Mesodermal cell (in vitro differentiated cells): ENCODE measurements around the gene SERPINA1.

ENCODE experiments used
- H3K27ac ChIP-seq: 2 replicates; pipeline ENCODE4 v1.7.0; 2013; ENCODE audit warnings: mild to moderate bottlenecking, low read depth, low read length, moderate library complexity; ENCODE audit not compliant: severe bottlenecking
- H3K36me3 ChIP-seq: 2 replicates; pipeline ENCODE4 v1.7.1; 2013; ENCODE audit warnings: mild to moderate bottlenecking, low read length, moderate library complexity; ENCODE audit not compliant: control insufficient read depth, insufficient read depth
- H3K4me1 ChIP-seq: one replicate; pipeline ENCODE4 v1.7.1; 2013; ENCODE audit warnings: mild to moderate bottlenecking, low read length; ENCODE audit not compliant: insufficient read depth, control insufficient read depth, poor library complexity, severe bottlenecking
- H3K4me3 ChIP-seq: 2 replicates; pipeline ENCODE4 v1.7.0; 2013; ENCODE audit warnings: low read length, control low read depth, mild to moderate bottlenecking; ENCODE audit not compliant: insufficient read depth, poor library complexity, severe bottlenecking; ENCODE audit errors: extremely low read depth
- H3K9me3 ChIP-seq: 2 replicates; pipeline ENCODE4 v1.7.1; 2013; ENCODE audit warnings: mild to moderate bottlenecking, low read length, moderate library complexity; ENCODE audit not compliant: control insufficient read depth
- WGBS, 2 experiments: methylation state at CpG; one replicate each; pipeline ENCODE4 v1.1.5; 2013; ENCODE audit warnings: missing lambda C conversion rate in 2 of 2; ENCODE audit not compliant: insufficient coverage in 2 of 2; 5-methylcytosine and 5-hydroxymethylcytosine counted together

Gene SERPINA1

DNA sequence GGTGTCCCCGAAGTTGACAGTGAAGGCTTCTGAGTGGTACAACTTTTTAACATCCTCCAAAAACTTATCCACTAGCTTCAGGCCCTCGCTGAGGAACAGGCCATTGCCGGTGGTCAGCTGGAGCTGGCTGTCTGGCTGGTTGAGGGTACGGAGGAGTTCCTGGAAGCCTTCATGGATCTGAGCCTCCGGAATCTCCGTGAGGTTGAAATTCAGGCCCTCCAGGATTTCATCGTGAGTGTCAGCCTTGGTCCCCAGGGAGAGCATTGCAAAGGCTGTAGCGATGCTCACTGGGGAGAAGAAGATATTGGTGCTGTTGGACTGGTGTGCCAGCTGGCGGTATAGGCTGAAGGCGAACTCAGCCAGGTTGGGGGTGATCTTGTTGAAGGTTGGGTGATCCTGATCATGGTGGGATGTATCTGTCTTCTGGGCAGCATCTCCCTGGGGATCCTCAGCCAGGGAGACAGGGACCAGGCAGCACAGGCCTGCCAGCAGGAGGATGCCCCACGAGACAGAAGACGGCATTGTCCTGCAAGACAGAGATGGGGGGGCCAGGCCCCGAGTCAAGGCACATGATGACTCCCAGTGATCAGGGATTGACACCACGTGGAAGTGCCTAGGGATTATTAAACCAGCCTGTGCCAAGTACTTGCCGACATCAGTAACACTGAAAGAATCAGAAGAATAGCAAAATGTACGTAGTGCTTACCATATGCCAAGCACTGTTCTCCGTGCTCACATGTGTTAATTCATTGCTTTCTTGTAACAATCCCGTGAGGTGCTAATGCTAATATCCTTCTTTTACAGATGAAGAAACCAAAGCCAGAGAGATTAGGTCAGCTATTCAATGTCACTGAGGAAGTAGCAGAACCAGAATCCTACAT, 5.4 kb downstream of the SERPINA1 start:
- WGBS, 2 experiments = 78 to 82% methylated on average over 16 of the region's 18 CpGs
- no peaks in the 10 kb centered on the region for H3K36me3 ChIP-seq
- no peak overlapping the region for H3K27ac ChIP-seq
- no peak overlapping the region for H3K4me3 ChIP-seq
- H3K4me1 ChIP-seq = no peaks in the 10 kb centered on the region
- no peaks in the 10 kb centered on the region for H3K9me3 ChIP-seq

DNA sequence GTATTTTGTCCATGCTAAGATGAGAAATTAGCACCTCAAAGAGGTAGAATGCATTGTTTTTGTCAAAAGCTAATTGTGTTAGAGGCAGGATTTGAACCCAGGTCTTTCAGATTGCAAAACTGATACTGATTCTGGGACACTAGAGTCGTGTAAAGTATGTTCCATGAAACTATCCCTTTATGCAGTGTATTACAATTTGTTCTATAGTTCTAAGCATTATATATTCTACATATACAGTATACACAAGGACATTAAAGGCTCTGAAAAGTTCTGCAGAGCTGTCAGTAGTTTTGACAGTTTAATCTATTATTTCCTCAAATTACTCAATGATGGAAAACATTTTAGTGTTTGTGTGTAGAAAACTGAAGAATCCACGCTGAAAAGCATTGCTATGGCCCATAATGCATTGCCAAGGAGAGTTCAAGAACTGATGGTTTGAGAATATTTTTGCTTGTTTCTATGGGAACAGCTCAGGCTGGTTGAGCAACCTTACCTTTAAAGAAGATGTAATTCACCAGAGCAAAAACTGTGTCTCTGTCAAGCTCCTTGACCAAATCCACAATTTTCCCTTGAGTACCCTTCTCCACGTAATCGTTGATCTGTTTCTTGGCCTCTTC, 6.2 kb downstream of the SERPINA1 start:
- Histone ChIP-seq H3K4me1 (no peaks in the 10 kb centered on the region), H3K36me3 (no peaks in the 10 kb centered on the region), H3K27ac (no peak overlapping the region), H3K9me3 (no peaks in the 10 kb centered on the region), H3K4me3 (no peak overlapping the region)
- WGBS, 2 experiments = 83 to 100% methylated on average over 2 to 3 of the region's 4 CpGs

DNA sequence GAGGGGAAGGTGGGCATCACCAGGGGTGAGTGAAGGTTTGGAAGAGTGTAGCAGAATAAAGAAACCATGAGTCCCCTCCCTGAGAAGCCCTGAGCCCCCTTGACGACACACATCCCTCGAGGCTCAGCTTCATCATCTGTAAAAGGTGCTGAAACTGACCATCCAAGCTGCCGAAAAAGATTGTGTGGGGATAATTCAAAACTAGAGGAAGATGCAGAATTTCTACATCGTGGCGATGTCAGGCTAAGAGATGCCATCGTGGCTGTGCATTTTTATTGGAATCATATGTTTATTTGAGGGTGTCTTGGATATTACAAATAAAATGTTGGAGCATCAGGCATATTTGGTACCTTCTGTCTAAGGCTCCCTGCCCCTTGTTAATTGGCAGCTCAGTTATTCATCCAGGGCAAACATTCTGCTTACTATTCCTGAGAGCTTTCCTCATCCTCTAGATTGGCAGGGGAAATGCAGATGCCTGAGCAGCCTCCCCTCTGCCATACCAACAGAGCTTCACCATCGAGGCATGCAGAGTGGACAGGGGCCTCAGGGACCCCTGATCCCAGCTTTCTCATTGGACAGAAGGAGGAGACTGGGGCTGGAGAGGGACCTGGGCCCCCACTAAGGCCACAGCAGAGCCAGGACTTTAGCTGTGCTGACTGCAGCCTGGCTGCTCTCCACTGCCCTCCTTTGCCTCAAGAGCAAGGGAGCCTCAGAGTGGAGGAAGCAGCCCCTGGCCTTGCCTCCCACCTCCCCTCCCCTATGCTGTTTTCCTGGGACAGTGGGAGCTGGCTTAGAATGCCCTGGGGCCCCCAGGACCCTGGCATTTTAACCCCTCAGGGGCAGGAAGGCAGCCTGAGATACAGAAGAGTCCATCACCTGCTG, 7.0 kb downstream of the SERPINA1 start:
- H3K27ac ChIP-seq = no peak overlapping the region

DNA sequence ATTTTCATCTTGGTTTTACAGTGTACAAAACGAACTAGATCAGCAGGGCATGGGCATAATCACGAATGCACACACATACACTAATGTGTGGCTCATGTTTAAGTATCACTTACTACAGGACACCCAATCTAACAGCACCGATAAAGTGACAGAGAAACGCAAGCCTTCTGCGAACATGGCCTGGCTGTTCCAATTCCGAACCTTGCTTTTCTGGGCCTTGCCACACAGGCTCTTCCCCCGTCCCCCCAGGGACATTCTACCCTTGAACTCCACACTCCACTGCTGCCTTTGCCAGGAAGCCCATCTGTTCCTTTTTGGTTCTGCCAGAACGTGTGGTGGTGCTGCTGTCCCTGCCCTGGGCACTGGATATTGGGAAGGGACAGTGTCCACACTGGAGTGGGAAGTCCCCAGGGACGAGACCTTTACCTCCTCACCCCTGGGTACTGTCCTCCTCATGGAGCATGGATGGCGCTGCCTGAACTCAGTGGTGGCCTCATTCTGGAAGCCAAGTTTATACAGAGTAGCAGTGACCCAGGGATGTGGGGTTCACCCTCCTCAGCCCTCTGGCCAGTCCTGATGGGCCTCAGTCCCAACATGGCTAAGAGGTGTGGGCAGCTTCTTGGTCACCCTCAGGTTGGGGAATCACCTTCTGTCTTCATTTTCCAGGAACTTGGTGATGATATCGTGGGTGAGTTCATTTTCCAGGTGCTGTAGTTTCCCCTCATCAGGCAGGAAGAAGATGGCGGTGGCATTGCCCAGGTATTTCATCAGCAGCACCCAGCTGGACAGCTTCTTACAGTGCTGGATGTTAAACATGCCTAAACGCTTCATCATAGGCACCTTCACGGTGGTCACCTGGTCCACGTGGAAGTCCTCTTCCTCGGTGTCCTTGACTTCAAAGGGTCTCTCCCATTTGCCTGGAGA, 7.9 kb downstream of the SERPINA1 start:
- no peaks in the 10 kb centered on the region for H3K9me3 ChIP-seq
- H3K36me3 ChIP-seq = no peaks in the 10 kb centered on the region
- H3K4me3 ChIP-seq = no peak overlapping the region
- no peak overlapping the region for H3K27ac ChIP-seq
- WGBS, 2 experiments = 85 to 92% methylated on average over 13 to 14 of the region's 16 CpGs
- no peaks in the 10 kb centered on the region for H3K4me1 ChIP-seq

More for the DNA sequence above, 7.0 kb downstream of the SERPINA1 start:
- 82 to 84% methylated on average over 7 of the region's 7 CpGs for WGBS, 2 experiments
- Histone ChIP-seq H3K4me1 (no peaks in the 10 kb centered on the region), H3K9me3 (no peaks in the 10 kb centered on the region), H3K4me3 (no peak overlapping the region), H3K36me3 (no peaks in the 10 kb centered on the region)

DNA sequence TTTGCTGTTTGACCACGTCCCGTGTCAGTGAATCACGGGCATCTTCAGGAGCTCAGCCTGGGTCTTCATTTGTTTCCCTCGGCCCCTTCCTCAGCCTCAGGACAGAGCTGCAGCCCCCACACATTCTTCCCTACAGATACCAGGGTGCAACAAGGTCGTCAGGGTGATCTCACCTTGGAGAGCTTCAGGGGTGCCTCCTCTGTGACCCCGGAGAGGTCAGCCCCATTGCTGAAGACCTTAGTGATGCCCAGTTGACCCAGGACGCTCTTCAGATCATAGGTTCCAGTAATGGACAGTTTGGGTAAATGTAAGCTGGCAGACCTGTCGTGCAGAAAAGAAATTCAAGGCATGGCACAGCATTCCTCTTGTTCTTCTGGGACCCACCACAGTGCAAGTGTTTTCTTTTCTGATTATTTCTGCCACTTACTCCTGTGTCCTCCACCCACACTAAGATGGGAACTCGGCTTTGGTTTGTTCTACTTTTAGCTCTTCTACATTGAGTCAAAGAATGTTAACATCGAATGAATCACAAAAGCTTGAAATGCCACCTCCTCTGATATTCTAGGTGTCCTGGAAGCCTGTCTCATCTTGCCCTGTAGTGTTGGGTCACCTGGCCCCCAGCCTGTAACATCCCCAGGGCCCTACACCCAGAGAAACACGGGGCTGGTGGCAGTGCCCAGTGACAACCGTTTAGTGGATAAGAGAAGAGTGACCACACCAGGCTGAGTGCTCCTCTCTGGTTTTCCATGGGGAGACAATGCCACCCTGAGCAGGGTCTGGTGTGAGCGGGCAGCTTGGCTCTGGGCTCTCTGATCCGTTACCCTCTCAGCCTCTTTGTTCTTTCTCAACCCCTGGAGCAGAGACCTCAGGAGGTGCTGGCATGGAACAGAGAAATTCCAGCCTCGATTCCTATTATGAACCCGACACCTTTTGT, 8.8 kb downstream of the SERPINA1 start:
- H3K36me3 ChIP-seq = no peaks in the 10 kb centered on the region
- no peak overlapping the region for H3K4me3 ChIP-seq
- H3K4me1 ChIP-seq = no peaks in the 10 kb centered on the region
- 78 to 82% methylated on average over 13 to 16 of the region's 16 CpGs for WGBS, 2 experiments
- no peaks in the 10 kb centered on the region for H3K9me3 ChIP-seq
- H3K27ac ChIP-seq = no peak overlapping the region

DNA sequence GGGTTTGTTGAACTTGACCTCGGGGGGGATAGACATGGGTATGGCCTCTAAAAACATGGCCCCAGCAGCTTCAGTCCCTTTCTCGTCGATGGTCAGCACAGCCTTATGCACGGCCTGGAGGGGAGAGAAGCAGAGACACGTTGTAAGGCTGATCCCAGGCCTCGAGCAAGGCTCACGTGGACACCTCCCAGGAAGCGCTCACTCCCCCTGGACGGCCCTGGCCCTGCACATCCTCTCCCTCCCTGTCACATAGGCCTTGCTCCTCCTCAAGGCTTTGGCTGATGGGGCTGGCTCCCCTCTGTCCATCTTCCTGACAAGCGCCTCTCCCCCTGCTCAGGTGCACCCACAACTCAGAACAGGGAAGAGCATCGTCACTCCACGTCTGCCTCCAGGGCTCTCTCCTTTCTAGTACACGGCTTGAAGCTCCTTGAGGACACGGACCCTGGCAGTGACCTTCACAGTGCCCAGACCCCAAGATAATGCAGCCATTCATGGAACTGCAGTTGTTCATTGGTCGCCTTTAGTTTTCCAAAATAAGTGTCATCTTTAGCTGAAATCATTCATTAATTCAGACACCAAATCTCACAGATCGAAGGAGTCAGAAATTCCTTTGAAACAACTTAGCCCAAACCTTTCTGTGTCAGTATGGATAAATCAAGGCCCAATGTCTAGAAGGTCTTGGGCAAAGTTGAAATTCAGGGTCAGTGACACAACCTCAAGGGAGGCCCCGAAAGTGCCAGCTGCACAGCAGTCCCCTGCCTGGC, 9.7 kb downstream of the SERPINA1 start:
- WGBS, 2 experiments = 78 to 79% methylated on average over 14 to 15 of the region's 17 CpGs
- no peaks in the 10 kb centered on the region for H3K9me3 ChIP-seq
- H3K36me3 ChIP-seq = no peaks in the 10 kb centered on the region
- peaks cover 5% of the 10 kb centered on the region for H3K4me1 ChIP-seq
- no peak overlapping the region for H3K4me3 ChIP-seq
- no peak overlapping the region for H3K27ac ChIP-seq

DNA sequence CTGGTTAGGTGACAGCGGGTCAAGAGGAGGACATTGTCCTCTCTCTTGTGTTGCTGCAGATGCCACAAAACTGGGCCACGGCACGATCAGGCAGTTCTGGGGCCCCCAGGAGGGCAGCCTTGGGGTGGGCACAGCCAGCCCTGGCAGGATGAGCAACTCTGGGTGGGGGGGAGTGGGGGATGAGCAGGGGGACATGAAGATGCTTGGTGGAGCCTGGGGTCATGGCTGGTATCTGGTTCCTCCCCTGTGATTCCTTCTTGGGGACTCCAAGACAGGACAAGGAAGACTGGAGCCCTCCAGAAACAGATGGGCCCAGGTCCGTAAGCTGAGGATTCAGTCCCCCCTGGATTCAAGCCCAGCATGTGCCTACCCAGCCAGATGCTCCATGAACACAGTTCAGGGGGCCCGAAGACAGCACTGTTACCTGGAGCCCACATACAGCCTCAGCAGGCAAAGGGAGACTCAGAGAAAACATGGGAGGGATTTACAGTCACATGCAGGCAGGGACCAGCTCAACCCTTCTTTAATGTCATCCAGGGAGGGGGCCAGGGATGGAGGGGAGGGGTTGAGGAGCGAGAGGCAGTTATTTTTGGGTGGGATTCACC, 10.4 kb downstream of the SERPINA1 start:
- H3K4me1 ChIP-seq = peaks cover 6% of the 10 kb centered on the region
- no peak overlapping the region for H3K27ac ChIP-seq
- H3K9me3 ChIP-seq = no peaks in the 10 kb centered on the region
- no peak overlapping the region for H3K4me3 ChIP-seq
- 89 to 98% methylated on average over 6 of the region's 6 CpGs for WGBS, 2 experiments
- no peaks in the 10 kb centered on the region for H3K36me3 ChIP-seq

DNA sequence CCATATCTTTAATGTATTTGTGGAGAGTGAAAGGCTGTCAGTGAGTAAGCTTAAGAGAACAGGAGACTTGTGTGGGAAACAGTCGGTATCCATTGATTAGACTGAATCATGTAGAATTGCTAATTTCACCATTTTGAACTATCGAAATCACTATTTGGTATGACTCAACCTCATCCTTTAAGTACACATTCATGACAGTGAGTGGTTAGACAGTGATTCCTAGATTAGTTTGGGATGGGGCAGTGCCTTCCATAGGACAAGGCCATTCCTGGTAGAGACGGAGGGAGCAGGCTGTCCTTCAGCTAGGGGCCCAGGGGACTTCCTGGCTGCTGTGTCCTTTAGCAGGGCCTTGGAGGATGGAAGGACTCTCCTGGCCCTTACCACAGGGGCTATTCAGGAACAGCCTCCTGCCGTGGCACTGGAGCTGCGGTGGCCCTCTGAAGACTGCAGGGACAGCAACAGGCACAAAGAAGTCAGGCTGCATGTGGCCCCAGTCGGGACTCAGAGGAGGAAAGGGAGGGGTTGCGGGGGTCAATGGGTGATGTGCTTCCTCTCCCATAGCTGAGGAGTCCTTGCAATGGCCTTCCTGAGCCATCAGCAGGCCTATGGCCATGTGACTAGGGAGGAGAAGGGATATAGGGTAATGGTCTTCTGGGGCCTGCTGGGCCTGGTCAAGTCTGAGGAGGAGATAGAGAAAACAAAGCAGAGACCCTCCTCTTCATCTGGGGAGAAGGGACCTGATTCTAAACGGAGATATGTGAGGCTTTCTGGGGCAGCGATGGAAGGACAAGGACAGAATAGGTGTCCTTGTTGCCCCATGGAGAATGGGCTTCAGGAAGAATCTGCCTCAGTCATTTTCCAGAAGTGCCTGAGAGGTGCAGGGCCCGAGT, 11.2 kb downstream of the SERPINA1 start:
- Histone ChIP-seq H3K9me3 (no peaks in the 10 kb centered on the region), H3K27ac (no peak overlapping the region), H3K4me1 (peaks cover 6% of the 10 kb centered on the region), H3K36me3 (no peaks in the 10 kb centered on the region), H3K4me3 (no peak overlapping the region)
- 89 to 93% methylated on average over 6 to 9 of the region's 10 CpGs for WGBS, 2 experiments
